Body of pancreas (tissue), 4 donors: ENCODE data around the gene TLK2. TPM values are rescaled to one million over a fixed set of nuclear protein-coding genes. Genes with fewer than 3 reads are reported as not detected.
"Not testable (repeated sequence)": the region's sequence is repeated elsewhere in the genome, so short reads cannot be mapped to it uniquely, and the experiment has no call there.

Source experiments
- ATAC-seq: fragments of 150-250 bp; one replicate; pipeline ENCODE4 v1.9.1; 2016
- DNase-seq, 4 donors: peaks; one replicate each; pipeline ENCODE4 v3.0.0-alpha.2; 2019
- H3K27ac ChIP-seq, 4 donors: fragments of 200-600 bp; sonication (generic); 1 replicate in 3 of 4; 2 replicates in 1 of 4; pipeline versions ENCODE4 v1.5.1 to v1.6.1; 2016 to 2019; ENCODE audit warnings: mild to moderate bottlenecking in 1 of 4, mixed read lengths in 1 of 4, moderate library complexity in 1 of 4
- H3K27me3 ChIP-seq, 2 donors: fragments of 200-600 bp; sonication (generic); one replicate each; pipeline ENCODE4 v1.6.0; 2016; ENCODE audit warnings: mild to moderate bottlenecking in 1 of 2
- H3K36me3 ChIP-seq, 2 donors: fragments of 200-600 bp; sonication (generic); replicated peaks in 1 of 2; 2 replicates each; pipeline ENCODE4 v1.5.1; 2016; ENCODE audit warnings: low read depth in 2 of 2; ENCODE audit not compliant: insufficient read depth in 1 of 2
- H3K4me1 ChIP-seq: fragments of 200-600 bp; sonication (generic); one replicate; pipeline ENCODE4 v1.6.0; 2016
- H3K4me3 ChIP-seq, 2 donors: fragments of 200-600 bp; sonication (generic); 1 replicate in 1 of 2; 2 replicates in 1 of 2; pipeline ENCODE4 v1.5.1; 2016 to 2019
- H3K9me3 ChIP-seq, 3 donors: fragments of 200-600 bp; sonication (generic); 1 replicate in 2 of 3; 2 replicates in 1 of 3; pipeline ENCODE4 v1.5.1; 2016
- POLR2A ChIP-seq, 3 donors: fragments of 450-650 bp; IDR thresholded peaks; one replicate each; pipeline ENCODE4 v1.6.1; 2016; ENCODE audit warnings: antibody characterized with exemption in 3 of 3, mild to moderate bottlenecking in 2 of 3
- WGBS, 2 donors: methylation state at CpG; one replicate each; pipeline ENCODE4 v1.1.5; 2017; 5-methylcytosine and 5-hydroxymethylcytosine counted together
- intact Hi-C: fragments of 100-400 bp; cut with DNase I; formaldehyde crosslinking; loops from one replicate; pipeline ENCODE4 v1.15.1; 2023
- total RNA-seq, 2 donors: library from RNA; depleted of rRNA; stranded (reverse); fragments of >200 nt; gene quantifications; one replicate each; pipeline ENCODE4 v1.1.0, GENCODE V29; 2016
- TF ChIP-seq, protein P1 (sequence below), 7 experiments: fragments of 450-650 bp in 4 of 7; fragments of 200-600 bp in 3 of 7; sonication (generic) in 3 of 7; IDR thresholded peaks; one replicate each; pipeline ENCODE4 v1.5.1; 2016 to 2019; ENCODE audit warnings: antibody characterized with exemption in 7 of 7

The TLK2 gene
- total RNA-seq, 2 donors from 2014 or later: 20.8 to 54.1 TPM

DNA sequence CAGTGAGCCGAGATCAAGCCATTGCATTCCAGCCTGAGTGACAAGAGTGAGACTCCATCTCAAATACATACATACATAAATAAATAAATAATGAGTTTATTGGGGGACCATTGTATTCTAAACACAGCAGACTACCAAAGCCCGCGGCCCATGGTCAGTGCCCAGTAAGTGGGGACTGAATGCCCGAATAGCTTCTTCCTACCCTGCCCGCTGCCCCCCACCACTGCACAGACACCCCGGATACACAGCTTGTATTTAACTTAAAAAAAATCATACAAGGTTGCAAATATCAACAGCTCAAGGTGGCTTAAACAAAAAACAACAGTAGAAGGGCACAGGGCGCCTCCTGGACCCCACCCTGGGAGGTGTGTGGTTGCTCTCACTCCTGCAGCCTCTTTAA is 22.6 kb upstream of the TLK2 start:
- Histone ChIP-seq H3K9me3 (no peaks in the 10 kb centered on the region), H3K27me3 (no peaks in the 10 kb centered on the region), H3K27ac (no peak overlapping the region), H3K4me1 (no peaks in the 10 kb centered on the region), H3K4me3 (no peak overlapping the region), H3K36me3 (no peaks in the 10 kb centered on the region)
- WGBS, 2 donors: 83 to 85% methylated on average over 7 of the region's 7 CpGs
- DNase-seq (no peak), ATAC-seq (no peak)
- intact Hi-C loops: no loop called here
- TF ChIP-seq POLR2A (IDR thresholded peaks at IDR 0.05): no peak
- TF ChIP-seq, protein P1, sequence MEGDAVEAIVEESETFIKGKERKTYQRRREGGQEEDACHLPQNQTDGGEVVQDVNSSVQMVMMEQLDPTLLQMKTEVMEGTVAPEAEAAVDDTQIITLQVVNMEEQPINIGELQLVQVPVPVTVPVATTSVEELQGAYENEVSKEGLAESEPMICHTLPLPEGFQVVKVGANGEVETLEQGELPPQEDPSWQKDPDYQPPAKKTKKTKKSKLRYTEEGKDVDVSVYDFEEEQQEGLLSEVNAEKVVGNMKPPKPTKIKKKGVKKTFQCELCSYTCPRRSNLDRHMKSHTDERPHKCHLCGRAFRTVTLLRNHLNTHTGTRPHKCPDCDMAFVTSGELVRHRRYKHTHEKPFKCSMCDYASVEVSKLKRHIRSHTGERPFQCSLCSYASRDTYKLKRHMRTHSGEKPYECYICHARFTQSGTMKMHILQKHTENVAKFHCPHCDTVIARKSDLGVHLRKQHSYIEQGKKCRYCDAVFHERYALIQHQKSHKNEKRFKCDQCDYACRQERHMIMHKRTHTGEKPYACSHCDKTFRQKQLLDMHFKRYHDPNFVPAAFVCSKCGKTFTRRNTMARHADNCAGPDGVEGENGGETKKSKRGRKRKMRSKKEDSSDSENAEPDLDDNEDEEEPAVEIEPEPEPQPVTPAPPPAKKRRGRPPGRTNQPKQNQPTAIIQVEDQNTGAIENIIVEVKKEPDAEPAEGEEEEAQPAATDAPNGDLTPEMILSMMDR (IDR thresholded peaks at IDR 0.05): no peak

- ATAC-seq, H3K36me3 ChIP-seq, H3K9me3 ChIP-seq, H3K27ac ChIP-seq, H3K4me1 ChIP-seq, DNase-seq, H3K27me3 ChIP-seq, intact Hi-C loops, H3K4me3 ChIP-seq: not testable (repeated sequence)
- 52 to 56% methylated on average over 10 of the region's 10 CpGs for WGBS, 2 donors
Observed at GRCh38 chr17:62458483-62458882, 20.1 kb upstream of the TLK2 start.

GRCh38 chr17:62464422-62464821 is 14.2 kb upstream of the TLK2 start:
- DNase-seq, H3K4me1 ChIP-seq, H3K27me3 ChIP-seq, H3K36me3 ChIP-seq, H3K4me3 ChIP-seq, H3K9me3 ChIP-seq, H3K27ac ChIP-seq, intact Hi-C loops, ATAC-seq: not testable (repeated sequence)
- 76 to 86% methylated on average over 3 of the region's 3 CpGs for WGBS, 2 donors

DNA sequence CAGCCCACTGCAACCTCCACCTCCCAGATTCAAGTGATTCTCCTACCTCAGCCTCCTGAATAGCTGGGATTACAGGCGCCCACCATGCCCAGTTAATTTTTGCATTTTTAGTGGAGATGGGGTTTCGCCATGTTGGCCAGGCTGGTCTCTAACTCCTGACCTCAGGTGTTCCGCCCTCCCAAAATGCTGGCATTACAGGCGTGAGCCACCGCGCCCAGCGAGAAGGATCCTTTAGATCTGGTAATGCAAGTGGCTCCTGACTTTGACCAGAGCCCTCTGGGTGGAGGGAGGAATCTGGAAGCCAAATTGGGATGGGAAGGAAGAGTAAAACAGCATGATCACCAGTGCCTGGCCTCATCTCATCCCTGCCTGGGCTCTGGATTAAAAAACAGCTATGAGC is 13.4 kb upstream of the TLK2 start:
- H3K27ac ChIP-seq, ATAC-seq, H3K36me3 ChIP-seq, intact Hi-C loops, H3K4me1 ChIP-seq, DNase-seq, H3K9me3 ChIP-seq, H3K4me3 ChIP-seq, H3K27me3 ChIP-seq: not testable (repeated sequence)
- WGBS, 2 donors: 88 to 94% methylated on average over 6 to 7 of the region's 7 CpGs

GRCh38 chr17:62470666-62471379 is 7.8 kb upstream of the TLK2 start:
- H3K4me1 ChIP-seq, H3K4me3 ChIP-seq, H3K36me3 ChIP-seq, H3K27me3 ChIP-seq, intact Hi-C loops, H3K9me3 ChIP-seq: not testable (repeated sequence)
- H3K27ac ChIP-seq: peak overlapping the region in 3 of 4 donors; percentile 24 to 51 (median 39)
- peak; percentile 62 to 76 (median 64) for DNase-seq
- WGBS, 2 donors: 39 to 48% methylated on average over 4 to 5 of the region's 8 CpGs
- ATAC-seq: peak; percentile 55

DNA sequence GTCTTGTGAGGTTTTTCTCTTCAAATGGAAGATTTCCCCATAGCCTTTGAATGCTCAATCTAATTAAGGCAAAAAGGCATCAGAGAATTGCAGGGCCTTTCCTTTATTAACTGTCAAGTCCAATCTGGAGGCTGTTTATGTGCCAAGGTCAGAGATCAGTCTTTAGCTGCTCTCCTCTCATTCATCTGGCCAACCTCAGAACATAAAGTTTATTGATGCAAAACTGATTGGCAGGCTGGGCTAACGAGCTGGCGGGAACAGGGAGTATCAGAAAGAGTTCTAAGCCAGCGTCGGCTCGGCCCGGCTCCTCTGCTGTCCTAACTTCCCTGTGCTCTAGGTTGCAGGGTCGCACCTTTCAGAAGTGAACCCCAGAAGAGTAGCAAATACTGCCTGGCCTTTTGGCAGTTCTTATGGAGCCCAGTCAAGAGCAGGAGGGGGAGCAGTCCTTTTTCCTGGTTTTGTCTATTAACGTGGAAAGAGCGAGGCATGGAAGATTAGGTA is 7.2 kb upstream of the TLK2 start:
- H3K4me1 ChIP-seq, H3K4me3 ChIP-seq, ATAC-seq, H3K36me3 ChIP-seq, H3K27me3 ChIP-seq, DNase-seq, H3K9me3 ChIP-seq, intact Hi-C loops: not testable (repeated sequence)
- peak overlapping the region in 1 of 4 donors; percentile 39 for H3K27ac ChIP-seq
- WGBS, 2 donors: 53% methylated on average over 9 of the region's 9 CpGs; no CpG with 5 or more reads in 1 of the 2 donors

DNA sequence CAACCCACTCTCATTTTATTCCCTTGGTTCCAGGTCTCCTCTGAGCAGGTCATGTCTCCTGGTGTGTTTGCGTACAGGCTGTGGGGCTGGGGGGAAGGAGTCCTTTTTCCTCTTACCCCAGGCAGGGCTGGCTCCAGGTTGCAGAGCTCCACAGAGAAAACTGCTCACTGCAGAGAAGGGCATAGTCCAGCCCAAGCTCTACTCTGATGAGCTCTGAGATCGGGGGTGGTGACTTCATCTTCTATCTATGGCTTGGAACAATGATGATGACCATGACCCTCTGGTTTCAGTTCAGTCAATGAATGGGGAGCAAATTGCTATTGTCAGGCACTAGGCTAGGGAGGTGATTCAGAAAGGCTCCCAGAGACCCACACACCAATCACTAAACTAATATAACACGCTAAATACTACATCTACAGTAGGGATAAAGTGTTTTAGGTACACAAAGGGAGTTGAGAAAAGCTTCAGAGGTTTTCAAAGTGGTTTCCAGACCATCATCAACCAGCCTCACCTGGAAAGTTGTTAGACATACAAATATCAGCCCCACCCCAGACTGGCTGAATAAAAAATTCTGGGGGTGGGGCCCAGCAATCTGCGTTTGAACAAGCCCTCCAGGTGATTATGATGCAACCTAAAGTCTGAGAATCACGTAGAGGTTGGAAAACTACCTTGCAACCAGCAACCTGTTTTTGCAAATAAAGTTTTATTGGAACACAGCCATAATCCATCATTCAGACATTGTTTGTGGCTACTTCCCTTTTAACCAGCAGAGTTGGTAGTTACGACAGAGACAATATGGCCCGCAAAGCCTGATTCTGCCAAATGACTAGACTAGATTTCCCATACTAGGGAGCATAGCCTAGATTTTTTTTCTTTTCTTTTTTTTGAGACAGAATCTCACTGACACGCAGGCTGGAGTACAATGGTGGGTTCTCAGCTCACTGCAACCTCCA is 5.3 kb upstream of the TLK2 start:
- H3K27ac ChIP-seq, ATAC-seq, H3K27me3 ChIP-seq, H3K4me3 ChIP-seq, intact Hi-C loops, H3K9me3 ChIP-seq, DNase-seq, H3K36me3 ChIP-seq: not testable (repeated sequence)
- peaks cover 14% of the 10 kb centered on the region for H3K4me1 ChIP-seq
- 82 to 95% methylated on average over 7 to 8 of the region's 8 CpGs for WGBS, 2 donors

DNA sequence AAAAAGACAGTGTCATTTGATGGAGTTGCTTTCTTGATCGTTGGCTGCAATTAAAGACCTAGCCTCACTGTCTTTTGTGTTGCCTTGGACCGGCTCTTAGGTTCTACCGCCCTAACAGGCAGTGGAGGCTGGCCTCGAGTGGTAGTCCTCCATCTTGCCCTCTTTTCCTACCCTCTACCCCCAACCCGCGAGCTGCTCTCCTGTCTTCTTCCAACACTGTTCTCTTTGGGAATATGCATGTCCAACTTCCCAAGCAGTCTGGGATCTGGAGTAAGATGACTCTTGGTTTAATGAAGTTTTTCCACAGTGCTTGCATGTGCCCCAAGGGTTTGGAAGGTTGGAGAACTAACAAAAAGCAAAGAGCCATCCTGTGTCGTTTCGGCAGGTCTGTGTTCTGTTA is 1.5 kb upstream of the TLK2 start:
- Histone ChIP-seq H3K27ac (peak overlapping the region in 3 of 4 donors; percentile 87 to 93 (median 90)), H3K4me1 (peaks cover 23% of the 10 kb centered on the region)
- H3K36me3 ChIP-seq, H3K4me3 ChIP-seq, H3K9me3 ChIP-seq, ATAC-seq, DNase-seq, H3K27me3 ChIP-seq, intact Hi-C loops: not testable (repeated sequence)
- 87% methylated on average over 8 of the region's 8 CpGs for WGBS, 2 donors

- Histone ChIP-seq H3K27ac (peak overlapping the region; percentile 87 to 93 (median 90)), H3K4me3 (peak overlapping the region; percentile 48 to 61), H3K4me1 (peaks cover 28% of the 10 kb centered on the region)
- H3K9me3 ChIP-seq, H3K36me3 ChIP-seq, intact Hi-C loops, H3K27me3 ChIP-seq: not testable (repeated sequence)
- WGBS, 2 donors: 1 to 8% methylated on average over 6 to 51 of the region's 61 CpGs
- DNase-seq (peak; percentile 35 to 52 (median 45)), ATAC-seq (peak; percentile 34)
Observed at GRCh38 chr17:62477718-62478408, 762 bp upstream of the TLK2 start.
